ENCODE measurements around the gene NDUFV3.
"Not testable (repeated sequence)": the region's sequence is repeated elsewhere in the genome, so short reads cannot be mapped to it uniquely, and the experiment has no call there.

NDUFV3 gene

GRCh38 chr21:42892931-42893755, at the start of gene NDUFV3:
Gene NDUFV3 (plus strand): TSS chr21:42893309. CDS start chr21:42893334, 25 bp downstream.
- DNase-seq = peak; percentile 93

- no peak for DNase-seq
Measured at GRCh38 chr21:42844411-42845113, 48.5 kb upstream of the NDUFV3 start.

- no peak for DNase-seq
Measured at GRCh38 chr21:42845296-42845965, 47.7 kb upstream of the NDUFV3 start.

- DNase-seq = no peak
Measured at GRCh38 chr21:42846221-42846620, 46.9 kb upstream of the NDUFV3 start.

- DNase-seq = no peak
Measured at GRCh38 chr21:42847051-42847707, 45.9 kb upstream of the NDUFV3 start.

- DNase-seq = no peak
Measured at GRCh38 chr21:42847726-42848125, 45.4 kb upstream of the NDUFV3 start.

GRCh38 chr21:42848144-42848931, 44.8 kb upstream of the NDUFV3 start:
- not testable (repeated sequence) for DNase-seq

GRCh38 chr21:42848932-42849758, 44.0 kb upstream of the NDUFV3 start:
- DNase-seq = no peak

GRCh38 chr21:42849759-42850412, 43.2 kb upstream of the NDUFV3 start:
- no peak for DNase-seq

- DNase-seq = no peak
Measured at GRCh38 chr21:42850463-42850862, 42.6 kb upstream of the NDUFV3 start.

GRCh38 chr21:42850866-42851391, 42.2 kb upstream of the NDUFV3 start:
- DNase-seq = no peak

GRCh38 chr21:42851812-42852665, 41.1 kb upstream of the NDUFV3 start:
- DNase-seq = no peak

GRCh38 chr21:42852925-42853570, 40.1 kb upstream of the NDUFV3 start:
- no peak for DNase-seq

- no peak for DNase-seq
Measured at GRCh38 chr21:42853621-42854020, 39.5 kb upstream of the NDUFV3 start.

GRCh38 chr21:42854246-42855010, 38.7 kb upstream of the NDUFV3 start:
- DNase-seq = no peak

GRCh38 chr21:42855171-42855936, 37.8 kb upstream of the NDUFV3 start:
- no peak for DNase-seq

- no peak for DNase-seq
Measured at GRCh38 chr21:42855937-42856335, 37.2 kb upstream of the NDUFV3 start.
